Spleen (tissue), 3 donors: ENCODE measurements around the gene FN3K.
"Not testable (repeated sequence)": the region's sequence is repeated elsewhere in the genome, so short reads cannot be mapped to it uniquely, and the experiment has no call there.

Source experiments
- POLR2A ChIP-seq, 3 donors: fragments of 450-650 bp; IDR thresholded peaks; one replicate each; pipeline ENCODE4 v1.5.1; 2017; ENCODE audit warnings: antibody characterized with exemption in 3 of 3, mild to moderate bottlenecking in 1 of 3
- POLR2AphosphoS5 ChIP-seq, 3 donors: sonication (generic); formaldehyde crosslinking; IDR thresholded peaks; one replicate each; pipeline ENCODE4 v1.5.1; 2017; ENCODE audit warnings: antibody characterized with exemption in 3 of 3

DNA sequence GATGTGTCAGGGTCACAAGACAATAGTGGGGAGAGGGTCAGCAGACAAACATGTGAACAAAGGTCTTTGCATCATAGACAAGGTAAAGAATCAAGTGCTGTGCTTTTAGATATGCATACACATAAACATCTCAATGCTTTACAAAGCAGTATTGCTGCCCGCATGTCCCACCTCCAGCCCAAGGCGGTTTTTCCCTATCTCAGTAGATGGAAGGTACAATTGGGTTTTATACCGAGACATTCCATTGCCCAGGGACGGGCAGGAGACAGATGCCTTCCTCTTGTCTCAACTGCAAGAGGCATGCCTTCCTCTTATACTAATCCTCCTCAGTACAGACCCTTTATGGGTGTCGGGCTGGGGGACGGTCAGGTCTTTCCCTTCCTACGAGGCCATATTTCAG lies 9.3 kb downstream of the FN3K start:
- not testable (repeated sequence) for TF ChIP-seq POLR2AphosphoS5, POLR2A (IDR thresholded peaks at IDR 0.05)
